NB4 (cell line): ENCODE data around the gene MESP1.

Experiments used
- CTCF ChIP-seq: IDR thresholded peaks from one replicate; pipeline ENCODE4 v1.5.1; 2012; ENCODE audit warnings: low read depth, low read length
- MYC ChIP-seq: IDR thresholded peaks from 2 replicates; pipeline ENCODE4 v1.6.1; 2011; ENCODE audit warnings: low read depth, low read length
- POLR2A ChIP-seq: IDR thresholded peaks from 2 replicates; pipeline ENCODE4 v1.6.1; 2011; ENCODE audit warnings: mild to moderate bottlenecking; ENCODE audit not compliant: insufficient read length; ENCODE audit errors: extremely low read depth

GRCh38 chr15:89777073-89777751 lies 26.2 kb upstream of the MESP1 start:
- no peak for TF ChIP-seq CTCF
- TF ChIP-seq POLR2A: no peak
- no peak for TF ChIP-seq MYC
